K562 treated with DMSO at 1 percent for 12 hours (cell line): ENCODE data around the gene PIK3R1. TPM values are rescaled to one million over a fixed set of nuclear protein-coding genes. Genes with fewer than 3 reads are reported as not detected.

Experiments used
- total RNA-seq: library from RNA; unstranded; fragments of 300-600 nt; gene quantifications from 2 replicates; pipeline ENCODE4 v1.2.3, GENCODE V29; 2022; ENCODE audit not compliant: insufficient read depth

PIK3R1 gene
- total RNA-seq: 1.1 and 10.3 TPM in 2 replicates

GRCh38 chr5:68215208-68215897, at the start of gene PIK3R1:
TSS of gene PIK3R1 (plus strand) at chr5:68215756. CDS start at chr5:68226676, 10,920 bp downstream.

